Thyroid gland (tissue), 4 donors: ENCODE results near the gene CNNM3. TPM values are rescaled to one million over a fixed set of nuclear protein-coding genes. Genes with fewer than 3 reads are reported as not detected.

Source experiments
- microRNA counts, 2 donors: library from miRNA; unstranded; fragments of <30 nt; microRNA quantifications; one replicate each; lab custom pipeline; 2016 to 2017
- microRNA-seq: library from miRNA; unstranded; fragments of <30 nt; microRNA quantifications from one replicate; pipeline ENCODE4, GENCODE V29; 2016
- small RNA-seq: library from RNA; depleted of rRNA; stranded (forward); fragments of <200 nt; gene quantifications from one replicate; pipeline ENCODE3, GENCODE V24; 2016
- total RNA-seq, 4 donors: library from RNA; depleted of rRNA; stranded (reverse); fragments of >200 nt; gene quantifications; one replicate each; pipeline ENCODE4 v1.2.3, GENCODE V29; 2016

CNNM3 gene
- total RNA-seq, 4 donors from 2014 or later: 18.2 to 22.8 (median 20.4) TPM

MicroRNAs within 50 kb of the gene (microRNA counts, 767-probe panel; counts per million panel counts)
- microRNA hsa-miR-3127-5p (lab: Ali Mortazavi, UCI): 0 counts per million in 2 donors

Small RNA genes lying within 50 kb of the gene (microRNA-seq; reads per million reads assigned to microRNA genes)
- 4.0 reads per million, percentile 6 among the genes with 10 or more reads in this experiment for gene MIR3127

Small RNA genes lying within 50 kb of the gene (small RNA-seq; reads per million reads assigned to genes)
- 0.66 reads per million for gene MIR3127

Other genes starting within 250 kb of the CNNM3 start
- gene KANSL3, start 178.0 kb upstream of the CNNM3 start, total RNA-seq: 10 to 100 TPM; 46.2 to 65.5 (median 55.8) TPM
- 1 to 10 TPM in 1 of 4 donors, under 1 TPM in 3; 0.11 to 1.5 (median 0.34) TPM for gene FER1L5, start 173.5 kb upstream of the CNNM3 start, total RNA-seq
- 10 to 100 TPM; 22.8 to 32.9 (median 29.2) TPM for gene LMAN2L, start 76.2 kb upstream of the CNNM3 start, total RNA-seq
- gene CNNM4, start 55.4 kb upstream of the CNNM3 start, total RNA-seq: 1 to 10 TPM; 6.6 to 9.5 (median 7.7) TPM
- 1 to 10 TPM; 3.0 to 8.2 (median 3.2) TPM for gene ANKRD23, start 27.8 kb downstream of the CNNM3 start, total RNA-seq
- gene ANKRD39, start 41.7 kb downstream of the CNNM3 start, total RNA-seq: 10 to 100 TPM; 11.6 to 25.7 (median 14.1) TPM
- 10 to 100 TPM; 14.5 to 21.7 (median 19.3) TPM for gene SEMA4C, start 53.8 kb downstream of the CNNM3 start, total RNA-seq
- not detected for gene FAM178B, start 170.3 kb downstream of the CNNM3 start, total RNA-seq